Spleen (tissue), 13 donors: Measurements from ENCODE around the gene MDGA2. TPM values are rescaled to one million over a fixed set of nuclear protein-coding genes. Genes with fewer than 3 reads are reported as not detected.

Experiments used
- DNase-seq: peaks from one replicate; pipeline ENCODE4 v3.0.0-alpha.2; 2020
- H3K27ac ChIP-seq, 8 donors: fragments of 200-600 bp; sonication (generic) in 7 of 8; 1 replicate in 4 of 8; 2 replicates in 4 of 8; pipeline versions ENCODE4 v1.5.0 to v1.8.0; 2016 to 2021; ENCODE audit warnings: inconsistent platforms in 4 of 8, mild to moderate bottlenecking in 4 of 8, moderate library complexity in 1 of 8
- H3K27me3 ChIP-seq, 7 donors: fragments of 200-600 bp; sonication (generic) in 6 of 7; replicated peaks in 1 of 7; 1 replicate in 4 of 7; 2 replicates in 3 of 7; pipeline versions ENCODE4 v1.5.0 to v1.8.0; 2016 to 2021; ENCODE audit warnings: inconsistent platforms in 3 of 7, mild to moderate bottlenecking in 1 of 7
- H3K36me3 ChIP-seq, 6 donors: fragments of 200-600 bp; sonication (generic) in 5 of 6; 1 replicate in 4 of 6; 2 replicates in 2 of 6; pipeline versions ENCODE4 v1.5.0 to v1.8.0; 2016 to 2021; ENCODE audit warnings: inconsistent platforms in 2 of 6
- H3K4me1 ChIP-seq, 6 donors: fragments of 200-600 bp; sonication (generic) in 5 of 6; 1 replicate in 3 of 6; 2 replicates in 3 of 6; pipeline versions ENCODE4 v1.5.0 to v1.8.0; 2016 to 2021; ENCODE audit warnings: inconsistent platforms in 3 of 6
- H3K4me3 ChIP-seq, 8 donors: fragments of 200-600 bp; sonication (generic) in 7 of 8; 1 replicate in 4 of 8; 2 replicates in 4 of 8; pipeline versions ENCODE4 v1.5.0 to v1.8.0; 2016 to 2021; ENCODE audit warnings: inconsistent platforms in 4 of 8, mild to moderate bottlenecking in 4 of 8, moderate library complexity in 2 of 8
- H3K9me3 ChIP-seq, 8 donors: fragments of 200-600 bp; sonication (generic) in 7 of 8; 1 replicate in 4 of 8; 2 replicates in 4 of 8; pipeline versions ENCODE4 v1.5.0 to v1.8.0; 2016 to 2021; ENCODE audit warnings: inconsistent platforms in 4 of 8
- POLR2A ChIP-seq, 3 donors: fragments of 450-650 bp; IDR thresholded peaks; one replicate each; pipeline ENCODE4 v1.5.1; 2017; ENCODE audit warnings: antibody characterized with exemption in 3 of 3, mild to moderate bottlenecking in 1 of 3
- POLR2AphosphoS5 ChIP-seq, 3 donors: sonication (generic); formaldehyde crosslinking; IDR thresholded peaks; one replicate each; pipeline ENCODE4 v1.5.1; 2017; ENCODE audit warnings: antibody characterized with exemption in 3 of 3
- WGBS, 5 donors: extraction: QIAGEN DNeasy Blood & Tissue Kit in 3 of 5; methylation state at CpG; one replicate each; pipeline versions ENCODE4 v1.1.5 to v1.1.7; 2013 to 2018; 5-methylcytosine and 5-hydroxymethylcytosine counted together
- intact Hi-C: fragments of 100-400 bp; cut with DNase I; formaldehyde crosslinking; loops from one replicate; pipeline ENCODE4 v1.15.0; 2023; ENCODE audit warnings: low total_unique reads
- long read RNA-seq, 2 donors: transcript quantifications; one replicate each; lab custom pipeline, GENCODE V29; 2026
- polyA plus RNA-seq, 3 donors: library from polyadenylated mRNA; stranded (reverse); fragments of 200-250 nt; gene quantifications; one replicate each; pipeline ENCODE4 v1.2.1, GENCODE V29; 2013
- total RNA-seq, 7 donors: library from RNA; depleted of rRNA in 3 of 7; stranded (reverse); fragments of >200 nt in 3 of 7; fragmentation: NEBNext Ultra II Directional in 4 of 7; extraction: Animal tissue kit (Norgen Biotek cat#: 25700) in 4 of 7; gene quantifications; one replicate each; pipeline versions ENCODE4 v1.1.0 to v1.2.1, GENCODE V29; 2016 to 2021
- TF ChIP-seq, protein P1 (sequence below), 11 experiments: fragments of 200-600 bp in 7 of 11; fragments of 450-650 bp in 4 of 11; sonication (generic) in 4 of 11; IDR thresholded peaks in 8 of 11; conservative IDR thresholded peaks in 3 of 11; 1 replicate in 7 of 11; 2 replicates in 4 of 11; pipeline versions ENCODE4 v1.4.0 to v1.8.0; 2016 to 2021; ENCODE audit warnings: antibody characterized with exemption in 11 of 11, inconsistent platforms in 4 of 11, mild to moderate bottlenecking in 1 of 11
- donor health status: healthy with polysubstance abuse.
- donor health status: DM: no; HTN: no; CAD: no; lungs with moderate emphysema.
- donor health status: DM: no; HTN: no; CAD: no.
- donor health status: Bipolar disorder and iron deficiency.
- donor health status: healthy.
- donor health status: DM: no; HTN: no; CAD: no.
- donor health status: DM: yes; HTN: yes; CAD: no.

The MDGA2 gene
- total RNA-seq (under 1 TPM in 2 of 7 donors, not detected in 5; 0.07 to 0.26 TPM), polyA plus RNA-seq (under 1 TPM in 1 of 3 donors, not detected in 2; 0.06 TPM)
- long read RNA-seq, donor 1, result 0 reads
- long read RNA-seq, donor 2, result 0 reads

DNA sequence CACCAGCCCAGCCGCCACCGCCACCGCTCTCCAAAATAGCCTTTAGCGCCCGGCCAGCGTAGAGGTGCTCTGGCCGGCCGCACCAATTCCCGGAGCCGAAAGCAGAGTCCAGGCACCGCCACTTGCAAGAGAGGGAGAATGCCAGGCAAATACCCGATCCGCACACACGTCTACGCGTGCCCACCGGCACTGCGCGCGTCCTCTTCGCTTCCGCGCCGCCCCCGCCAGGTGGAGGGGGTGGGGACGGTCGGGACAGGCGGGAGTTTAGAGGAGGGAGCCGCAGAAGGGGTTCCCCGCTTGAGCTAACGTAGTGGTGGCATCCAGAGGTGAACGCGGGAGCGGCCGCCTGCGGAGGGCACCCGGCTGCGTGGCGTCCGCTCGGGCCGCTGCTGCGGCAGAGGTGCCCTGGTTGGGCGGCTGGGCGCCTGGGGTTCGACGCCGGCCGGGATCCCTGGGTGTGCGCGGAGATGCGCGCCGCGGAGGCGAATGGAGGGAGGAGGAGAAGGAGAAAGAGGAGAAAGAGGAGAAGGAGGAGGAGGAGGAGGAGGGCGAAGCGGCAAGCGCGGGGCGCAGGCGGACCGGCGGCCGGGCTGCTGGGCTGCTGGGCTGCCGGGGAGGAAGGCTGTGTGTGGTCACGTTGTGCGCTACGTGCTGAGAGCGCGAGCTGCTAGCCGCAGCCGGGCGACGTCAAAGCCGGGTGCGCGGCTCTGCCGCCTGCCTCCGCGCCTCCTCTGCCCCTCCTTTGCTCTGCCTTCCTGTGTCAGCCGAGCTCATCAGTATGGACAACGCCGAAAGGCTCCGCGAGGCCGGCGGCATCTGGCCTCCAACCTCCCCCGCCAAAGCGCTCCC lies at the start of gene MDGA2:
Gene MDGA2 (minus strand): TSS at position 140 of the 849 bp plus-strand sequence.
- DNase-seq, result peak; percentile 66
- Histone ChIP-seq H3K4me1 (peaks cover 0 to 26% (median 17%) of the 10 kb centered on the region in 6 donors), H3K9me3 (no peaks in the 10 kb centered on the region), H3K4me3 (peak within 1 kb of the TSS in 6 of 8 donors; percentile 15 to 55 (median 18)), H3K27me3 (peaks cover 0 to 71% (median 34%) of the 10 kb centered on the region in 7 donors), H3K36me3 (no peaks in the 10 kb centered on the region), H3K27ac (no peak within 1 kb of the TSS)
- 2 to 3% (median 3%) methylated on average over 60 to 90 of the region's 90 CpGs for WGBS, 5 donors
- TF ChIP-seq POLR2A (IDR thresholded peaks at IDR 0.05) (no peak), POLR2AphosphoS5 (IDR thresholded peaks at IDR 0.05) (no peak)
- TF ChIP-seq, protein P1, sequence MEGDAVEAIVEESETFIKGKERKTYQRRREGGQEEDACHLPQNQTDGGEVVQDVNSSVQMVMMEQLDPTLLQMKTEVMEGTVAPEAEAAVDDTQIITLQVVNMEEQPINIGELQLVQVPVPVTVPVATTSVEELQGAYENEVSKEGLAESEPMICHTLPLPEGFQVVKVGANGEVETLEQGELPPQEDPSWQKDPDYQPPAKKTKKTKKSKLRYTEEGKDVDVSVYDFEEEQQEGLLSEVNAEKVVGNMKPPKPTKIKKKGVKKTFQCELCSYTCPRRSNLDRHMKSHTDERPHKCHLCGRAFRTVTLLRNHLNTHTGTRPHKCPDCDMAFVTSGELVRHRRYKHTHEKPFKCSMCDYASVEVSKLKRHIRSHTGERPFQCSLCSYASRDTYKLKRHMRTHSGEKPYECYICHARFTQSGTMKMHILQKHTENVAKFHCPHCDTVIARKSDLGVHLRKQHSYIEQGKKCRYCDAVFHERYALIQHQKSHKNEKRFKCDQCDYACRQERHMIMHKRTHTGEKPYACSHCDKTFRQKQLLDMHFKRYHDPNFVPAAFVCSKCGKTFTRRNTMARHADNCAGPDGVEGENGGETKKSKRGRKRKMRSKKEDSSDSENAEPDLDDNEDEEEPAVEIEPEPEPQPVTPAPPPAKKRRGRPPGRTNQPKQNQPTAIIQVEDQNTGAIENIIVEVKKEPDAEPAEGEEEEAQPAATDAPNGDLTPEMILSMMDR (IDR thresholded peaks at IDR 0.05 in 8 of 11, conservative IDR thresholded peaks at IDR 0.05 in 3 of 11), result no peak
- intact Hi-C loops, result no loop called here

DNA sequence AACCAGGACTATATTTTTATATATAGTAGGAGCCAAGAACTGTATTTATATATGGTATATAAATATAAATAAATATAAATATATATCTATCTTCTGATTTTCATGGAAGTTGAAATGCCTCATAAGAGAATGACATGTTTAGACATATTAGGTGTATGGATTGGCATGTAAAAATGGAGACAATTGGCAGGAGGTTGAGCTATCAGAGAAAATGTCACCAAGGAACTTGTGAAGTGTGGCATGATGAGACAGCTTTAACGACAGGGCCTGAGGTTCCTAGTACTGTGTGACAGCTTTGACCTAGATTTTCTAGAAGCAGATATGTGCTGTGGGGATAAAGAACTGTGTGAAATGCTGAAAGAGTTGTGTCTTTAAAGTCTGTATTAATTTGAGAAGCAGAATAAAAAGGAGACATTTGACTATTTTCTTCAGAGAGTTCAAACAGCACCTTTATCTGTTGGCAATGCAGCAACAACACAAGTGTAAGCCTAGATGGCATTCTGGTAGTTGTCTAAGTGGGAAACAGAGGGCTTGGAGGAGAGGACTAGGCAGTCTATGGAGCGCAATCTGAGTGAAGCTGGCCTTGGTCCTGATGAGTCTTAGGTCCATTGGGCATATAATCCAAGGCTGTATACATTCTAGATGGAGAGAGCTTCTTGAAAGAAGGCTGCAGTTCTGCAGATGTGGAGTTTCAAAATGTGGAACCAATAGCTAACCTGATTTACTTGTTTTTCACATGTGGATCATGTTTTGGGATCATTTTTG lies 47.7 kb upstream of the MDGA2 start:
- Histone ChIP-seq H3K4me1 (no peaks in the 10 kb centered on the region), H3K4me3 (no peak overlapping the region), H3K36me3 (no peaks in the 10 kb centered on the region), H3K9me3 (no peaks in the 10 kb centered on the region), H3K27ac (no peak overlapping the region), H3K27me3 (no peaks in the 10 kb centered on the region)
- intact Hi-C loops, result no loop called here
- WGBS, 5 donors, result 71 to 91% (median 87%) methylated on average over 2 of the region's 2 CpGs
- TF ChIP-seq, protein P1 (IDR thresholded peaks at IDR 0.05 in 8 of 11, conservative IDR thresholded peaks at IDR 0.05 in 3 of 11), result no peak
- TF ChIP-seq POLR2A (IDR thresholded peaks at IDR 0.05), result no peak
- no peak for TF ChIP-seq POLR2AphosphoS5 (IDR thresholded peaks at IDR 0.05)
- no peak for DNase-seq

GRCh38 chr14:47720281-47720680 lies 44.9 kb upstream of the MDGA2 start:
- Histone ChIP-seq H3K36me3 (no peaks in the 10 kb centered on the region), H3K9me3 (peaks cover 0 to 6% (median 3%) of the 10 kb centered on the region in 8 donors), H3K27ac (no peak overlapping the region), H3K4me3 (no peak overlapping the region), H3K4me1 (no peaks in the 10 kb centered on the region), H3K27me3 (no peaks in the 10 kb centered on the region)
- WGBS, 5 donors, result 80 to 85% (median 85%) methylated on average over 4 of the region's 4 CpGs
- no peak for TF ChIP-seq POLR2A (IDR thresholded peaks at IDR 0.05)
- TF ChIP-seq POLR2AphosphoS5 (IDR thresholded peaks at IDR 0.05), result no peak
- TF ChIP-seq, protein P1 (IDR thresholded peaks at IDR 0.05 in 8 of 11, conservative IDR thresholded peaks at IDR 0.05 in 3 of 11), result no peak
- intact Hi-C loops, result no loop called here
- DNase-seq, result no peak
